ENCODE results near the gene TOGARAM1. TPM values are rescaled to one million over a fixed set of nuclear protein-coding genes. Genes with fewer than 3 reads are reported as not detected.

Gene TOGARAM1
- total RNA-seq, 1 donor from 2014 or later = 18.5 TPM

GRCh38 chr14:44982594-44982993 is 20.6 kb downstream of the TOGARAM1 start:
- ATAC-seq (no peak), DNase-seq (no peak)
- TF ChIP-seq CTCF (IDR thresholded peaks at IDR 0.05) = no peak
- H3K27ac ChIP-seq = no peak overlapping the region
- no peaks in the 10 kb centered on the region for H3K4me1 ChIP-seq
- H3K36me3 ChIP-seq = no peaks in the 10 kb centered on the region
- no peak overlapping the region for H3K4me3 ChIP-seq
- intact Hi-C loops (cut with DNase I) = no loop called here
- no peaks in the 10 kb centered on the region for H3K27me3 ChIP-seq (ENCODE audit: low read depth)
- H3K9me3 ChIP-seq = no peaks in the 10 kb centered on the region

GRCh38 chr14:44988694-44989093 is 26.7 kb downstream of the TOGARAM1 start:
- no peak for DNase-seq
- intact Hi-C loops (cut with DNase I) = no loop called here
- peak in 1 of 2 donors; percentile 46 for ATAC-seq
- Histone ChIP-seq H3K4me1 (peaks cover 11% of the 10 kb centered on the region), H3K27me3 (ENCODE audit: low read depth) (no peaks in the 10 kb centered on the region), H3K27ac (no peak overlapping the region), H3K4me3 (no peak overlapping the region), H3K9me3 (no peaks in the 10 kb centered on the region), H3K36me3 (no peaks in the 10 kb centered on the region)
- TF ChIP-seq CTCF (IDR thresholded peaks at IDR 0.05) = no peak

GRCh38 chr14:44989497-44990440 is 27.8 kb downstream of the TOGARAM1 start:
- H3K4me3 ChIP-seq = no peak overlapping the region
- DNase-seq (no peak), ATAC-seq (no peak)
- no peak overlapping the region for H3K27ac ChIP-seq
- peaks cover 11% of the 10 kb centered on the region for H3K4me1 ChIP-seq
- H3K27me3 ChIP-seq (ENCODE audit: low read depth) = no peaks in the 10 kb centered on the region
- H3K9me3 ChIP-seq = no peaks in the 10 kb centered on the region
- intact Hi-C loops (cut with DNase I) = no loop called here
- no peaks in the 10 kb centered on the region for H3K36me3 ChIP-seq
- no peak for TF ChIP-seq CTCF (IDR thresholded peaks at IDR 0.05)

- TF ChIP-seq CTCF (IDR thresholded peaks at IDR 0.05) = no peak
- Histone ChIP-seq H3K27me3 (ENCODE audit: low read depth) (no peaks in the 10 kb centered on the region), H3K4me1 (peaks cover 11% of the 10 kb centered on the region), H3K9me3 (no peaks in the 10 kb centered on the region), H3K27ac (no peak overlapping the region), H3K36me3 (no peaks in the 10 kb centered on the region), H3K4me3 (no peak overlapping the region)
- no peak for ATAC-seq
- intact Hi-C loops (cut with DNase I) = no loop called here
- DNase-seq = no peak
Observed at GRCh38 chr14:44990533-44990932, 28.5 kb downstream of the TOGARAM1 start.

GRCh38 chr14:44995196-44995595 is 33.2 kb downstream of the TOGARAM1 start:
- Histone ChIP-seq H3K36me3 (peaks cover 18% of the 10 kb centered on the region), H3K27ac (no peak overlapping the region), H3K4me1 (no peaks in the 10 kb centered on the region), H3K9me3 (no peaks in the 10 kb centered on the region), H3K27me3 (ENCODE audit: low read depth) (no peaks in the 10 kb centered on the region), H3K4me3 (no peak overlapping the region)
- DNase-seq (no peak), ATAC-seq (no peak)
- intact Hi-C loops (cut with DNase I) = no loop called here
- TF ChIP-seq CTCF (IDR thresholded peaks at IDR 0.05) = no peak
